Embryonic facial prominence (tissue), 1 donor: ENCODE data around the gene ANO8.
"Not testable (repeated sequence)": the region's sequence is repeated elsewhere in the genome, so short reads cannot be mapped to it uniquely, and the experiment has no call there.

Experiments
- DNase-seq: peaks from one replicate; pipeline ENCODE4 v3.0.0-alpha.2; 2016; ENCODE audit errors: extremely low spot score

ANO8 gene, protein sequence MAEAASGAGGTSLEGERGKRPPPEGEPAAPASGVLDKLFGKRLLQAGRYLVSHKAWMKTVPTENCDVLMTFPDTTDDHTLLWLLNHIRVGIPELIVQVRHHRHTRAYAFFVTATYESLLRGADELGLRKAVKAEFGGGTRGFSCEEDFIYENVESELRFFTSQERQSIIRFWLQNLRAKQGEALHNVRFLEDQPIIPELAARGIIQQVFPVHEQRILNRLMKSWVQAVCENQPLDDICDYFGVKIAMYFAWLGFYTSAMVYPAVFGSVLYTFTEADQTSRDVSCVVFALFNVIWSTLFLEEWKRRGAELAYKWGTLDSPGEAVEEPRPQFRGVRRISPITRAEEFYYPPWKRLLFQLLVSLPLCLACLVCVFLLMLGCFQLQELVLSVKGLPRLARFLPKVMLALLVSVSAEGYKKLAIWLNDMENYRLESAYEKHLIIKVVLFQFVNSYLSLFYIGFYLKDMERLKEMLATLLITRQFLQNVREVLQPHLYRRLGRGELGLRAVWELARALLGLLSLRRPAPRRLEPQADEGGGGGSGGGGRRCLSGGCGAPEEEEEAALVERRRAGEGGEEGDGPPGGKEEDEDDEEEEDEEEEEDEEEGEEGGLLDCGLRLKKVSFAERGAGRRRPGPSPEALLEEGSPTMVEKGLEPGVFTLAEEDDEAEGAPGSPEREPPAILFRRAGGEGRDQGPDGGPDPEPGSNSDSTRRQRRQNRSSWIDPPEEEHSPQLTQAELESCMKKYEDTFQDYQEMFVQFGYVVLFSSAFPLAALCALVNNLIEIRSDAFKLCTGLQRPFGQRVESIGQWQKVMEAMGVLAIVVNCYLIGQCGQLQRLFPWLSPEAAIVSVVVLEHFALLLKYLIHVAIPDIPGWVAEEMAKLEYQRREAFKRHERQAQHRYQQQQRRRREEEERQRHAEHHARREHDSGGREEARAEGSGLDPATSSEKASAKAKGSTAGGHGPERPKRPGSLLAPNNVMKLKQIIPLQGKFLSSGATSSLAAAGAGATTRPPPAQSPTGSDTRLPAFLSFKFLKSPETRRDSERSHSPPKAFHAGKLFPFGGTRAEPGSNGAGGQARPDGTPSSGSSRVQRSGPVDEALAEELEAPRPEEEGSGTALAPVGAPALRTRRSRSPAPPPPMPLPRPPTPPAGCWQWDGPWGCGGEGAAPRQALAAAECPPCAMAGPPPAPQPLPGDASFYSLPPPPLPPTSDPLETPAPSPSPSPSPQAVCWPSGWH

GRCh38 chr19:17334414-17335409, at the start of gene ANO8:
ANO8 (minus strand) TSS chr19:17334855; CDS start chr19:17334670, 185 bp downstream.
- peak; percentile 95 for DNase-seq

- DNase-seq, result no peak
These were observed 45.9 kb upstream of the ANO8 start for GRCh38 chr19:17380426-17381138.

DNA sequence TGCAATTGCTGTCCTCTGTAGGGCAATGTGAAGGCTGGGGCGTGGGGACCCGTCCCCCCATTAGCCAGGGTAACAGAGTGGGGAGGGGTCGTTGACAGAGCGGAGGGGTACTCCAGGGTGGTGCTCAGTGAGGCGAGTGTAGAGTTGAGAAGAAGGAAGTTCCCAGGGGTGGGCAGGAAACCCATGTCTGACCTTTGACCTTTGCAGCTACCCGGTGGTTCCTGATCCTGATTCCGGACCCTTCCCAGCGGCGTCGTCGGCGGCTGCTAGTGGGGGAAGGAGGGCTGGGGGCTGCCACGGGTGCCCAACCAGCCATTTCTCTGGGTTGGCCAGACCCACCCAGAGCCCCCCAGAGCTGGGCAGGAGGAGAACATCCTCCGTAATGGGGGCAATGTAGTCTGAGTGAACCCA, 44.6 kb upstream of the ANO8 start:
- no peak for DNase-seq

DNA sequence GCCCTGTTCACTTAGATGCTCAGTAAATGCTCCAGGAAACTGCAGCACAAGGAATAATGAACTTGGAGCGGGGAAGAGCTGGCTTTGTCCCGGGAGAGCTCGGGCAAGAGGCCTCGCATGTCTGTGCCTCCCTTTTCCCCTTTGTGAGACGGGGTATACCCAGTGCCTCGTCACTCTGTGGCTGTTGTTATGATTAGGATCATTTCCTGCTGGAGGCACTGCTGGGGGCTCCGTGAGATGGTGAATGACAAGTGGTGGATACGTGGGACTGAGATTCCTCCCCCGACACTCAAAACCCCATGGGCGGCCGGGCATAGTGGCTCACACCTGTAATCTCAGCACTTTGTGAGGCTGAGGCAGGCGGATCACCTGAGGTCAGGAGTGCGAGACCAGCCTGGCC, 43.6 kb upstream of the ANO8 start:
- no peak for DNase-seq

- no peak for DNase-seq
These were observed 42.4 kb upstream of the ANO8 start, which contains the start of gene PLVAP for GRCh38 chr19:17376935-17377600. PLVAP (minus strand) TSS chr19:17377342; CDS start chr19:17377288, 54 bp downstream.

DNA sequence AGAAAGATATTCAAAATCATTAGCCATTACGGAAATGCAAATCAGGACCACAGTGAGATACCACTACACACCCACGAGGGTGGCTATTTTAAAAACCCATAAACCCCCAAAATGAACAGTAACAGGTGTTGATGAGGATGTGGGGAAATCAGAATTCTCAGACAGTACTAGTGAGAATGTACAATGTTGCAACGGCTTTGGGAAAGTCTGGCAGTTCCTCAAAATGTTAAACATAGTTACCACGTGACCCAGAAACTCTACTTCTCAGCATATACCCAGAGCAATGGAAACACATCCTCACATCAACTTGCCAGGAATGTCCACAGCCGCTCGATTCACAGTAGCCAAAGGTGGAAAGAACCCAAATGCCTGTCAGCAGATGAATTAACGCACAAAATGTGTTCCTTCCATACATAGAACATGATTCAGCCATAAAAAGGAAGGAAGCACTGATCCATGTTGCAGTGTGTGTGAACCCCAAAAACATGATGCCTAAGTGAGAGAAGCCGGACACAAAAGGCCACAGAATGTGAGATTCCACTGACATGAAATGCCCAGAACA, 35.5 kb upstream of the ANO8 start:
- no peak for DNase-seq

DNA sequence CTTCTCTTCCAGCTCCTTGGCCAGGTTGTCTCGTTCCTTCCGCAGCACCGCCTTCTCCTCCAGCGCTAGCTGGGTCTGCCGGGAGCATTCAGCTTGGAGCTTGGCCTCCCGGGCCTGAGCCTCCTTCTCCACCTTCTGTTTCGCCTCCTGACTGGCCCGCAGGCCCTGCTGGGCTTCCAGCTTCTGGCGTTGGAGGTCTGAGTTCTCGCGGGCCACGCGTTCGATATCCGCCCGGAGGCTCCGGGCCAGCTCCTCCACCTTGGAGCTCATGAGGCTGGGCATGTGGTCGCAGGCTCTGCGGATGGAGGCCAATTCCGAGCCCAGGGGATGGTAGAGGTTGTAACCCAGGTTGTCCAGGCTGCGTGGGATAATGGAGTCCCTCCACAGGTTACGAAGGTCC, 30.7 kb upstream of the ANO8 start:
- no peak for DNase-seq

DNA sequence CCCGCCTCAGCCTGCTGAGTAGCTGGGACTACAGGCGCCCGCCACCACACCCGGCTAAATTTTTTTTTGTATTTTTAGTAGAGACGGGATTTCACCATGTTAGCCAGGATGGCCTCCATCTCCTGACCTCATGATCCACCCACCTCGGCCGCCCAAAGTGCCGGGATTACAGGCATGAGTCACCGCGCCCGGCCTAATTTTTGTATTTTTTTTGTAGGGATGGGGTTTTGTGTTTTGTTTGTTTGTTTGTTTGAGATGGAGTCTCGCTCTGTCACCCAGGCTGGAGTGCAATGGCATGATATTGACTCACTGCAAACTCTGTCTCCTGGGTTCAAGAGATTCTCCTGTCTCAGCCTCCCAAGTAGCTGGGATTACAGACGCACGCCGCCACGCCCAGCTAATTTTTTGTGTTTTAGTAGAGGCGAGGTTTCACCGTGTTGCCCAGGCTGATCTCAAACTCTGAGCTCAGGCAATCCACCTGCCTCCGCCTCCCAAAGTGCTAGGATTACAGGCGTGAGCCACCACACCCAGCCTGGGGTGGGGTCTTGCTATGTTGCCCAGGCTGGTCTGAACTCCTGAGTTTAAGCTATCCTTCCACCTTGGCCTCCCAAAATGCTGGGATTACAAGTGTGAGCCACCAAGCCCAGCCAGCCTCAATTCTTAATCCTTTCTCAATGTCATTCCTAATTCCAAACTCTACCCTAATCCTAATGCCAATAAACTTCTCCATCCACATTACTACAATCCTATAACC, 29.4 kb upstream of the ANO8 start:
- DNase-seq, result not testable (repeated sequence)

DNA sequence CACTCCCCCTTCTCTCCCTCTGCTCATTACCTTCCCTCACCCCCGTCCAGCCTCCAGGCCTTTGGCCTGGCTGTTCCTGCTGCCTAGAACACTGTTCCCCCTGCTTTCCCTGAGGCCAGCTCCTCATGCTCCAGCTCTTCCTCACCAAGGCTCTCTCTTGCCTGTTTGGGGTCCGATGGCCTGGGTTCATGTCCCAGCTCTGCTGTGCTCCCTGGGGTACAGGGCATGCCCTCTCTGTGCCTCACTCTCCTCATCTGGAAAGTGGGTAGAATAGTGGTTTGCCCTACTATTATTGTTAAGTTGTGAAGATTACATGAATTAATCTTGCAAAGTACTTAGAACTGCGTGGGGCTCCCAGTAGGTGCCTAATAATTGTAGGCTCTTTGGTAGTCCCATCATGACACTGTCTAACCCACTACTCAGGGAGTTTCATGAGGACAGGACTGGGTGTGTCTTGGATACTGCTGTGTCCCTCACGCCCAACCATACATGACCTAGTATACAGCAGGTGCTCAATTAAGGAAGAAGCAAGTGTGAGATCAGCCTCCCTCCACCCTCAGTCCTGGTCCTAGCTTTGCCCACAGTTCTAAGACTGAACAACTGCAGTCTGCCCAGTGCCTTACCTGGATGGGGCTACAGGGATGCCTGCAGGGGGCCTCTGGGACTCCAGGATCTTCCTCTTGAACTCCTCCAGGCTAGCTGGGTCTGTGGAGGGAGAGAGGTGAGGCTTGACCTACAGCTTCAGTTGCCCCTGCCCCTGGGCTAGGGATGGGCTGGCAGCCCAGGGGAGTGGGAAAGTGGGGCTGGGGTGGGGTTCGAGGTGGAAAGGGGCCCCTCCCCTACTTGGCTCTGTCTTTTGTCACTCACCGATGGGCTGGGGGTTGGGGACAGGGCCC, 25.5 kb upstream of the ANO8 start:
- DNase-seq, result no peak

GRCh38 chr19:17358395-17358794, 23.7 kb upstream of the ANO8 start:
- DNase-seq, result no peak

DNA sequence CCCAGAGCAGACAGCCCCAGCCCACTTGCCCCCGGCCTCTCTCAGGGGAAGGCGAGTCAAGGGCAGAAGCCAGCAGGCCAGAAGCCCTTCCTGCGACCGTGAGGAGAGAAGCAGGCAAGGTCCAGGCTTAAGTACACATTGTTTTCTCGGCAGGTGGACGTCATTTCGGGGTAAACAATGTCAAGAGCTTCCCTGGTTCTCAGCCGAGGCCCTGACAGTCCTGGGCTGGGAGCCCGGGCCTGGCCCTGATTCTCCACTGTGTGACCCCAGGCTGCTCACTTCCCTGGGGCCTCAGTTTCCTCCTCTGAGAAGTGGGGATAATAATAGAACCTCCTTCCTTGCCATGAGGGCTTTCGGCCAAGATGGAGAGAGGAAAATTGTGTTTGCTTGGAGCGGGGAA, 23.1 kb upstream of the ANO8 start:
- DNase-seq, result no peak

DNA sequence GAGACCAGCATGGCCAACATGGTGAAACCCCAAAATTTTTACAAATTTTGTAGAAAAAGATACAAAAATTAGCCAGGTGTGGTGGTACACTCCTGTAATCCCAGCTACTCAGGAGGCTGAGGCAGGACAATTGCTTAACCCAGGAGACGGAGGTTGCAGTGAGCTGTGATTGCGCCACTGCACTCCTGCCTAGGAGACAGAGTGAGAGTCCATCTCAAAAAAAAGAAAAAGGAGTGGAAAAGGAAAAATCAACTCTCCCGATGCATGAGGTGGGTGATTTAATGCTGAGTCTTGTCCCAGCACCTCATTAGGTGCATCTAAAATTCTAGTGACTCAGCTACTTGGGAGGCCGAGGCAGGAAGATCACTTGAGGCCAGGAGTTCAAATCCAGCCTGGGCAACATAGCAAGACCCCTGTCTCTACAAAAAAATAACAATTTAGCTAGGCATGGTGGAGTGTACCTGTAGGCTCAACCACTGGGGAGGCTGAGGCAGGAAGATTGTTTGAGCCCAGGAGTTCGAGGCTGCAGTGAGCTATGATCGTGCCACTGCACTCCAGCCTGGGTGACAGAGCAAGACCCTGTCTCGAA, 22.5 kb upstream of the ANO8 start:
- no peak for DNase-seq

DNA sequence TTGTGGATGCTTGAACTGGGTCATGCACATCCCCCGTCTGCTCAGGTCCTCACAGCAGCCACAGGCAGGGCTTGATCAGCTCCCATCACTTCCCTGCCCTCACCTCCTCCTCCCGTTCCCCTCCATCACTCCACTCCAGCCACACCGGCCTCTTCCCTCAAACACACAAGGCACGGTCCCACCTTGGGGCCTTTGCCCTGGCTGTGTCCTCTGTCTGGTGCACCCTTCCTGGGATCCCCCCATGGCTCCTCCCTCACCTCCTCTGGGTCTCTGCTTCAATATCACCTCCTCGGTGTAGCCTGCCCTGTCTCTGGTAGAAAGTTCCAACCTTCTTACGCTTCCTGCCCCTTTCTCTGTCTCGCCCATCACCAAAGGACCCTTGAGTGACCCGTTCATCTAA, 18.7 kb upstream of the ANO8 start:
- no peak for DNase-seq

DNA sequence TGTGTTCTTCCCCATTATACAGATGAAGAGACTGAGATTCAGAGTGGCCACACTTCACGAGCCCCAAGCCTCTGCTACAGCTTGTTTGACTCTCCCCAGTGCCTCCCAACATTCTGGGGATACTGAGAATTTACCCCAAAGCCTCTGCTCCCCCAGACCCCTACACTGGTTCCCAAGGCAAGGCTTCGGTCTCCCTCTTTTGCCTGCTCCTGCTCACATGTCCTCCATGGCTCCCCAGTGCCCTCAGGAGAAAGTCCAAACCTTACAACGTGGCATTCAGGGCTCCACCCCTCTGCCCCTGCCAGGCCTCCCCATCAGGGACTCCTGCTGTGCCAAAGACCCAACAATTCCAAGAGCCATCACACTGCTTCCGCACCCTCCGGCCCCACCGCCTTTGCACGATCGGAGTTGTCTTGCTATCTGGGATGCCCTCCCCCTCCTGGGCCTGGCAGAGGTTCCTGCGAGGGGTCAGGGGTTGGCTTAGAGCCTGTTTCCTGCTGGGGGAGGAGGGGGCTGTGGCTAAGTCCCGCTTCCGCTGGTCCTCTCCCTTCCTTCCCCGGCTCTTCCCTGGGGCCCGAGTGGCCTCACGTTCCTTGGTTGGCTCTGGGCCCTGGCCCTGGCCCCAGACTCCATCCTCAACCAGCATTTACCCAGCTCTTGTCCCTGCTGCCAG, 18.1 kb upstream of the ANO8 start:
- DNase-seq, result no peak

DNA sequence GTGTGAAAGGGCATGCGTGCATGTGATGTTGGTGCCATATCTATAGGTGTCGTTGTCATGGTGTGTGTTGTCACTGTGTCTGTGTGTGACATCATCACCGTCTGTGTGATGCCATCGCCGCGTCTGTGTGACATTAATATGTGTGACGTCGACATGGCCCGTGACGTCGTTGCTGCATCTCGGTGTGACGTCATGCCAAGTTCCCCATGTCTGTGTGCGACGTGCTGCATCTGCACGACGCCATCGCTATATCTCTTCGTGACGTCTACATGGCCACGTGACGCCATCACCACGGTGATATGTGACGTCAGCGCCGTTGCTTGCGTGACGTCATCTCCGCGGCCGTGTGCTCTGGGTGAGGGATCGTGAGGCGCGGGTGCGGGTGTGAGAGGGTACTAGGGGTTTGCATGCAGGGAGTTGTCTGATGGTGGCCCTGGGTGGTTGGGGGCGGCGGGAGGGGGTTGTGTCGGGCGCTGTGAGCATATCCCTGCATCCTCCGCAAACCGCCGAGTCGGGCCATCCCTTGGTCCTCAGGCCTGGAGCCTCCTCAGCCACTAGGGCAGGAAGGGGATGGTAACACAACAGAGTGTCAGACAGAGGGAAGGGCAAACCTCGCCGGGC, 17.3 kb upstream of the ANO8 start:
- no peak for DNase-seq

- DNase-seq, result no peak
These were observed 14.0 kb upstream of the ANO8 start for GRCh38 chr19:17348700-17349099.
